HG02678 (cell line): ENCODE measurements around the gene DHRS2.

Source experiments
- ATAC-seq: cut with Tn5 transposase; IDR thresholded peaks from one replicate; pipeline ENCODE4 v1.9.1; 2021; ENCODE audit warnings: mild to moderate bottlenecking, moderate library complexity; ENCODE audit not compliant: unreplicated experiment

Gene DHRS2

GRCh38 chr14:23645812-23646647 lies 9.9 kb downstream of the DHRS2 start:
- ATAC-seq: no peak

- ATAC-seq: no peak
Measured at GRCh38 chr14:23646648-23647549, 10.7 kb downstream of the DHRS2 start.

- ATAC-seq: no peak
Measured at GRCh38 chr14:23647619-23648018, 11.5 kb downstream of the DHRS2 start.

GRCh38 chr14:23648764-23649460 lies 12.7 kb downstream of the DHRS2 start:
- no peak for ATAC-seq

- no peak for ATAC-seq
Measured at GRCh38 chr14:23650506-23650905, 14.3 kb downstream of the DHRS2 start.

GRCh38 chr14:23653051-23653450 lies 16.9 kb downstream of the DHRS2 start:
- ATAC-seq: no peak

GRCh38 chr14:23654231-23654630 lies 18.1 kb downstream of the DHRS2 start:
- ATAC-seq: no peak

- ATAC-seq: no peak
Measured at GRCh38 chr14:23657959-23658470, 21.9 kb downstream of the DHRS2 start.

- no peak for ATAC-seq
Measured at GRCh38 chr14:23660290-23661226, 24.4 kb downstream of the DHRS2 start.

- ATAC-seq: no peak
Measured at GRCh38 chr14:23661542-23661941, 25.4 kb downstream of the DHRS2 start.

- no peak for ATAC-seq
Measured at GRCh38 chr14:23663127-23663526, 27.0 kb downstream of the DHRS2 start.

- ATAC-seq: no peak
Measured at GRCh38 chr14:23663711-23664110, 27.5 kb downstream of the DHRS2 start.

- ATAC-seq: no peak
Measured at GRCh38 chr14:23664207-23664885, 28.2 kb downstream of the DHRS2 start.

- ATAC-seq: no peak
Measured at GRCh38 chr14:23665302-23666016, 29.3 kb downstream of the DHRS2 start.

GRCh38 chr14:23667134-23667533 lies 31.0 kb downstream of the DHRS2 start:
- ATAC-seq: no peak

GRCh38 chr14:23669441-23669840 lies 33.3 kb downstream of the DHRS2 start:
- no peak for ATAC-seq

GRCh38 chr14:23670481-23670880 lies 34.3 kb downstream of the DHRS2 start:
- no peak for ATAC-seq

GRCh38 chr14:23672200-23672599 lies 36.0 kb downstream of the DHRS2 start:
- ATAC-seq: no peak

GRCh38 chr14:23675337-23675736 lies 39.2 kb downstream of the DHRS2 start:
- no peak for ATAC-seq
